Effector CD8-positive, alpha-beta T cell (primary cell): ENCODE results near the gene RPP14.

Experiments
- DNase-seq: peaks from one replicate; lab custom pipeline; 2025; lab: John Stamatoyannopoulos, UW

The RPP14 gene

GRCh38 chr3:58356054-58356453, 50.0 kb downstream of the RPP14 start:
- no peak for DNase-seq

GRCh38 chr3:58357402-58357801, 51.4 kb downstream of the RPP14 start:
- no peak for DNase-seq

- no peak for DNase-seq
Measured at GRCh38 chr3:58358092-58358491, 52.0 kb downstream of the RPP14 start.

- no peak for DNase-seq
Measured at GRCh38 chr3:58358808-58359207, 52.8 kb downstream of the RPP14 start.

GRCh38 chr3:58359621-58360020, 53.6 kb downstream of the RPP14 start:
- no peak for DNase-seq

- DNase-seq = no peak
Measured at GRCh38 chr3:58361866-58362265, 55.8 kb downstream of the RPP14 start.

GRCh38 chr3:58366699-58367098, 60.7 kb downstream of the RPP14 start:
- no peak for DNase-seq

- no peak for DNase-seq
Measured at GRCh38 chr3:58369038-58369437, 63.0 kb downstream of the RPP14 start.
